GM19463 (cell line): ENCODE results near the gene TMEM26.
"Not testable (repeated sequence)": the region's sequence is repeated elsewhere in the genome, so short reads cannot be mapped to it uniquely, and the experiment has no call there.

Source experiments
- ATAC-seq: cut with Tn5 transposase; IDR thresholded peaks from one replicate; pipeline ENCODE4 v1.9.1; 2021; ENCODE audit warnings: mild to moderate bottlenecking, moderate library complexity; ENCODE audit not compliant: unreplicated experiment

TMEM26 gene

DNA sequence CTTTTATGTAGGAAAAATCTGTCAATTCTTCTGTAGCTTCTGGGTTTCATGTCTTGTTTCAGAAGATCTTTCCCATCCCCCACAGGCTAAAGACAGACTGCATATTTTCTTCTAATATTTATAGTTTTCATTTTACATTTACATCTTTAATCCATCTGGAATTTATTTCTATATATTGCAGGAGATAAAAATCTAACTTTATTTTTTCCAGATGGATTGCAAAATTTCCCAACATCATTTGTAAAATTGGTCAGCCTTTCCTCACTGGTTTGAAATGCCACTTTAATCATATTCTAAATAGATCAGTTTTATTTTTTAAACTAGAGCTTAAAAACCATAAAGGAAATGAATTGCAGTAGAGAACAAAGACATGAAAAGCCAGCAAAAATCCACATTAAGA lies 46.9 kb downstream of the TMEM26 start:
- ATAC-seq, result no peak

DNA sequence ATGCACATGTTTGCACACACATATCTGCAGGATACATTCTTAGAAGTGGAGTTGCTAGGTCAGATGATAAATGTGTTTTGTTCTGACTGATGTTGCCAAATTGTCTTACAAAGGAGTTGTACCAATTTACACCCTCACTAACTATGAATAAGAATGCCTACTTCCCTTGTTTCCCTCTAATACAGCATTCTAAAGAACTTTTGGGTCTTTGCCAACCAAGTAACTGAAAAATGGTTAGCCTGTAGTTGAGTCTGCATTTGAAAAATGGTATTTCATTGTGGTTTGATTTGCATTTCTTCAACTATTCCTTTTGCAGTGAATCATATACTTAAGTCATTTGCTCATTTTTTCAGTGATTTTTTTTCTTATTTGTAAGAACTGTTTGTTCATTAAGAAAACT lies 48.4 kb downstream of the TMEM26 start:
- no peak for ATAC-seq

- no peak for ATAC-seq
These were observed 52.7 kb downstream of the TMEM26 start for GRCh38 chr10:61400524-61400923.

- no peak for ATAC-seq
These were observed 53.8 kb downstream of the TMEM26 start for GRCh38 chr10:61399406-61399805.

GRCh38 chr10:61398366-61399129 lies 54.6 kb downstream of the TMEM26 start:
- ATAC-seq, result no peak

GRCh38 chr10:61397175-61397986 lies 55.8 kb downstream of the TMEM26 start:
- peak; percentile 82 for ATAC-seq

DNA sequence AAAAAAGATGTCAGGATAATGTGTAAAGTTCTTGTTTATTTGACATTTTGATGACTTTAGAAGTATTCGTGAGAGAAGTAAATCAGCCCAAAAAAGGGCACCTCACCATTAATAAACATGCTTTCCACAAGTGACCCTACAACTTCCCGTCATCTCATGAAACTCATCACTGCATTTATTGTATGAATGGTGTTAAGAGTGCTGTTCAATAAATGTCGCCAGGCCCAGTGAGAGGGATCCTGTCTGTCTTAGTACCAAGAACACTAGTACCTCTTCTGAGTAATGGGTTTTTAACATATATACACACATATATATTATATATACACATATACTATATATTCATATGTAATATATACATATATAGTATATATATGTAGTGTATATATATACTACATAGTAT lies 61.9 kb downstream of the TMEM26 start:
- peak; percentile 46 for ATAC-seq

DNA sequence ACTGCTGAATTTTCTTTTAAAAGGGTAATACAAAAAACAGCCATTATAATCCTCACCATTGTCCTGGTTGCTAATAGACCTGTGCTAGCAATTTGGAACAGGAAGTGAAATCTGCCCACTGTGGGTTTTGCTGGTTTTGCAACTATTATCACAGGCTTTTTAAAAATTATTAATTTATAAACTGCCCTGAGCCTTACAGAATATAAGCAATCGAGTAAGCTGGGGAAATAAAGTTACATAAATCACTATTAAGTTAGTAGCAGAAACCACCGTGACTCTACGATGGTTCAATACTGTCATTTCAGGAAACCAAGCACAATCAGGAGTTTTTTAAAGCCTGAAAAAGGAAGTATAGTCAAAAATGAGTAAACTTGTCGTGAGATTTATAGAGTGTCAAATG lies 62.3 kb downstream of the TMEM26 start:
- peak; percentile 84 for ATAC-seq

DNA sequence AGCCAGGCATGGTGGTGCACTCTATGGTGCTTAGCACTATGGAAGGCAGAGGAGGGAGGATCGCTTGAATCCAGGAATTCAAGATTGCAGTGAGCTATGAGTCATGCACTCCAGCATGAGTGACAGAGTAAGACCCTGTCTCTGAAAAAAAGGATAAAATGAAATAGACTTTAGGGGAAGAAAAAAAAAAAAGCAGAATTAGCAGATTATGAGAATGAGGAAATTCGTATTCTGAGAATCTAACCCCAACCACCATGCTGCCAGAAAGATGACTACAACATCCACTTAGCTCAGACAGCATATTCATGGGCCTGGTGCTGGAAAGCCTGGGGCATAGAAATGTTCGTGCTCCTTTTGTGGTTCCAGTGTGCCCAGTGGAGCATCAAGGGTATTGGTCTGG lies 63.3 kb downstream of the TMEM26 start:
- ATAC-seq, result no peak

DNA sequence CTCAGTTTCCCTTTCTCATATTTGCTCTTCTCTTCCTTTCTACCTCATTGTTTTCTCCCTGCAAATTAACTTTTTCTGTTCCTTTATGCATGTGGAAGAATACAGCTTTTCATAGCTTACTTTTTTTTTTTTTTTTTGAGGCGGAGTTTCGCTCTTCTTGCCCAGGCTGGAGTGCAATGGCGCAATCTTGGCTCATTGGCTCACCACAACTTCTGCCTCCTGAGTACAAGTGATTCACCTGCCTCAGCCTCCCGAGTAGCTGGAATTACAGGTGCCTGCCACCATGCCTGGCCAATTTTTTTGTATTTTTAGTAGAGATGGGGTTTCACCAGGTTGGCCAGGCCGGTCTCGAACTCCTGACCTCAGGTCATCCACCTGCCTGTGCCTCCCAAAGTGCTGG lies 64.2 kb downstream of the TMEM26 start:
- not testable (repeated sequence) for ATAC-seq

- ATAC-seq, result no peak
These were observed 67.8 kb downstream of the TMEM26 start for GRCh38 chr10:61385231-61386001.

DNA sequence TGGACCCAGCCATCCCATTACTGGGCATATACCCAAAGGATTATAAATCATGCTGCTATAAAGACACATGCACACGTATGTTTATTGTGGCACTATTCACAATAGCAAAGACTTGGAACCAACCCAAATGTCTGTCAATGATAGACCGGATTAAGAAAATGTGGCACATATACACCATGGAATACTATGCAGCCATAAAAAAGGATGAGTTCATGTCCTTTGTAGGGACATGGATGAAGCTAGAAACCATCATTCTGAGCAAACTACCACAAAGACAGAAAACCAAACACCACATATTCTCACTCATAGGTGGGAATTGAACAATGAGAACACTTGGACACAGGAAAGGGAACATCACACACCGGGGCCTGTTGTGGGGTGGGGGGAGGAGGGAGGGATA lies 72.0 kb downstream of the TMEM26 start:
- ATAC-seq, result not testable (repeated sequence)

DNA sequence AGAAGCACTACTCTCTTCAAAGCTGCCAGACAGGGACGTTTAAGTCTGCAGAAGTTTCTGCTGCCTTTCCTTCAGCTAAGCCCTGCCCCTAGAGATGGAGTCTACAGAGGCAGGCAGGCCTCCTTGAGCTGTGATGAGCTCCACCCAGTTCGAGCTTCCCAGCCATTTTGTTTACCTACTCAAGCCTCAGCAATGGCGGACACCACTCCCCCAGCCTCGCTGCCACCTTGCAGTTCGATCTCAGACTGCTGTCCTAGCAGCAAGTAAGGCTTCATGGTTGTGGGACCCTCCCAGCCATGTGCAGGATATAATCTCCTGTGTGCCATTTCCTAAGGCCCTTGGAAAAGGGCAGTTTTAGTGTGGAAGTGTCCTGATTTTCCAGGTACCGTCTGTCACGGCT lies 74.3 kb downstream of the TMEM26 start:
- no peak for ATAC-seq

DNA sequence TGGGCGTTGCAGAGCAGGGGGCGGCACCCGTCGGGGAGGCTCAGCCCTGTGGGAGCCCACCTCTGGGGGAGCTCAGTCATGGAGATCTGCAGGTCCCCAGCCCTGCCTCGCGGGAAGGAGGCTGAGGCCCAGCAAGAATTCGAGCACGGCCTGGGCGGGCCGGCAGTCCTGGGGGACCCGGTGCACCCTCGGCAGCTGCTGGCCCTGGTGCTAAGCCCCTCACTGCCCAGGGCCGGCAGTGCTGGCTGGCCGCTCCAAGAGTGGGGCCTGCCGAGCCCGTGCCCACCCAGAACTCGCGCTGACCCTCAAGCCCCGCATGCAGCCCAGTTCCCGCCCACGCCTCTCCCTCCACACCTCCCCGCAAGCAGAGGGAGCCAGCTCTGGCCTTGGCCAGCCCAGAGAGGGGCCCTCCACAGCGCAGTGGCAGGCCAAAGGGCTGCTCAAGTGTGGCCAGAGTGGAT lies 76.2 kb downstream of the TMEM26 start:
- no peak for ATAC-seq

DNA sequence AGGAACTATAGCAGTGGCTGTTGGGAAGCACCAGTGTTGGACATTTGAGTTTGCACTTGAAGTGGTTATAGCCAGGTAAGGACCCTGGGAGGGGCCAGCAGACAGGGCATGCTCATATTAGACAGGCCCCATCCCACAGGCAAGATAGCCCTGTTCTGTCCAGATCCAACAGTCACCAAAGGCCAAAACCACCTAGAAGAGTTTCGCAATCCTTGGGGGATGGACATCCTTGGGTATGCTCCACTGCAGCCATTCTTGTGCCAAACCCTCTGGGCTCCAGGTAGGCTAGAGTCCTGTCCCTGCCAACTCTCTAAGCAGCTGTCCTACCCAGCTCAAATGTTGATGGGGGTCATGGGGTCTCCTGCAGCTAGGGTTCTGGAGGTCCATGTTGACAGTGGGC lies 76.8 kb downstream of the TMEM26 start:
- ATAC-seq, result no peak

- ATAC-seq, result no peak
These were observed 86.8 kb downstream of the TMEM26 start for GRCh38 chr10:61366365-61366764.

DNA sequence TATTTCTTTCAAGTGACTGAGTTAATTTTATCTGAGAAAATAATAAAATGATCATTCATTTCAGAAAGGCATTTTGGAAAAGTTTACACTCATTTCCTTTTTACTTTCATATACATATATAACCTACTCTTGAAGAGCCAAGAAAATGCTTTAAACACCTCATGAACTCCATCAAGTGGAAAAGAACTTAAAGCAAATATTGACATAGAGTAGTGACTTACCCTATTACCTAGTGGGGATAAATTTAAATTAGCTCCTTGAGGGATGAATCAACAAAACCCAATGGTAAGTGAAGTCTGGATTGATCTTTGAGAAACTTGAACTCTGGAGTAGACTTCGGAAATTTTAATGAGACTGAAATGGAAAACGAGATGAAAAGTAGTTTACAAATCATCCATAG lies 88.6 kb downstream of the TMEM26 start:
- ATAC-seq, result no peak

- no peak for ATAC-seq
These were observed 90.2 kb downstream of the TMEM26 start for GRCh38 chr10:61363006-61363405.

DNA sequence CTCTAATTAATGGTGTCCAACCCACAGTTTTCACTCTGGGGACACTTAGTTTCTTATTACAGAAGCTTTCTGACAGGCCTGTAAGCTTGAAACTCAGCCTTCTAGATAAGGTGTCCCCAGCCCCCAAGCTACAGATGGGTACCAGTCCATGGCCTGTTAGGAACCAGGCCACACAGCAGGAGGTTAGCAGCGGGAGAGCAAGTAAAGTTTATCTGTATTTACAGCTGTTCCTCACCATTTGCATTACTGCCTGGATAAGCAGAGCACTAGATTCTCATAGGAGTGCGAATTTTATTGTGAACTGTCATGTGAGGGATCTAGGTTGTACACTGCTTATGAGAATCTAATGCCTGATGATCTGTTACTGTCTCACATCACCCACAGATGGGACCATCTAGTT lies 93.7 kb downstream of the TMEM26 start:
- no peak for ATAC-seq

GRCh38 chr10:61357687-61358086 lies 95.5 kb downstream of the TMEM26 start:
- ATAC-seq, result no peak
